Loucy (cell line): ENCODE results near the gene MUC5B.
"Not testable (repeated sequence)": the region's sequence is repeated elsewhere in the genome, so short reads cannot be mapped to it uniquely, and the experiment has no call there.

ENCODE experiments used
- H2AFZ ChIP-seq: fragments of 200-600 bp; sonication (generic); 2 replicates; pipeline ENCODE4 v1.6.0; 2016; ENCODE audit warnings: antibody characterized with exemption, mild to moderate bottlenecking, low read length, moderate library complexity
- H3F3A ChIP-seq: fragments of 200-600 bp; 2 replicates; pipeline ENCODE4 v1.6.0; 2016; ENCODE audit warnings: antibody characterized with exemption, low read depth, mild to moderate bottlenecking
- H3K27me3 ChIP-seq: fragments of 200-600 bp; sonication (generic); 2 replicates; pipeline ENCODE4 v1.6.1; 2014; ENCODE audit warnings: low read length, mild to moderate bottlenecking; ENCODE audit not compliant: insufficient read depth, poor library complexity, severe bottlenecking
- H3K36me3 ChIP-seq: fragments of 200-600 bp; sonication (generic); 2 replicates; pipeline ENCODE4 v1.6.1; 2016; ENCODE audit warnings: low read length; ENCODE audit not compliant: insufficient read depth
- H3K4me1 ChIP-seq: fragments of 200-600 bp; sonication (generic); 2 replicates; pipeline ENCODE4 v1.5.1; 2014; ENCODE audit warnings: low read length, mild to moderate bottlenecking; ENCODE audit not compliant: insufficient read depth, poor library complexity, severe bottlenecking
- H3K4me2 ChIP-seq: fragments of 200-600 bp; sonication (generic); 2 replicates; pipeline ENCODE4 v1.6.0; 2014; ENCODE audit warnings: antibody characterized with exemption, low read length, low read depth, mild to moderate bottlenecking; ENCODE audit not compliant: poor library complexity, severe bottlenecking
- H3K4me3 ChIP-seq: fragments of 200-600 bp; sonication (generic); 2 replicates; pipeline ENCODE4 v1.5.1; 2014; ENCODE audit warnings: low read length, mild to moderate bottlenecking, mixed read lengths; ENCODE audit not compliant: poor library complexity, severe bottlenecking
- H3K79me2 ChIP-seq: fragments of 200-600 bp; sonication (generic); 2 replicates; pipeline ENCODE4 v1.6.1; 2014; ENCODE audit warnings: low read length; ENCODE audit not compliant: insufficient read depth
- H3K9ac ChIP-seq: fragments of 200-600 bp; sonication (generic); 2 replicates; pipeline ENCODE4 v1.6.0; 2014; ENCODE audit warnings: mild to moderate bottlenecking, low read depth, low read length, moderate library complexity; ENCODE audit not compliant: poor library complexity, severe bottlenecking
- H3K9me2 ChIP-seq: fragments of 200-600 bp; sonication (generic); replicated peaks from 2 replicates; pipeline ENCODE4 v1.6.1; 2016; ENCODE audit warnings: low read depth, low read length, mixed read lengths
- H3K9me3 ChIP-seq: fragments of 200-600 bp; sonication (generic); 2 replicates; pipeline ENCODE4 v1.6.1; 2014; ENCODE audit warnings: mild to moderate bottlenecking, antibody characterized with exemption, low read length, low read depth; ENCODE audit not compliant: insufficient read depth
- H4K20me1 ChIP-seq: fragments of 200-600 bp; sonication (generic); 2 replicates; pipeline ENCODE4 v1.6.0; 2014; ENCODE audit warnings: antibody characterized with exemption, low read length, mild to moderate bottlenecking; ENCODE audit not compliant: insufficient read depth, poor library complexity, severe bottlenecking
- EZH2phosphoT487 ChIP-seq: fragments of 200-600 bp; IDR thresholded peaks from 2 replicates; pipeline ENCODE4 v1.6.1; 2018; ENCODE audit warnings: antibody characterized with exemption, mild to moderate bottlenecking, moderate library complexity, borderline replicate concordance
- TF ChIP-seq, protein P1 (sequence below): fragments of 200-600 bp; sonication (generic); conservative IDR thresholded peaks from 2 replicates; pipeline ENCODE4 v1.5.1; 2014; ENCODE audit warnings: mild to moderate bottlenecking, antibody characterized with exemption, low read length

The MUC5B gene, protein sequence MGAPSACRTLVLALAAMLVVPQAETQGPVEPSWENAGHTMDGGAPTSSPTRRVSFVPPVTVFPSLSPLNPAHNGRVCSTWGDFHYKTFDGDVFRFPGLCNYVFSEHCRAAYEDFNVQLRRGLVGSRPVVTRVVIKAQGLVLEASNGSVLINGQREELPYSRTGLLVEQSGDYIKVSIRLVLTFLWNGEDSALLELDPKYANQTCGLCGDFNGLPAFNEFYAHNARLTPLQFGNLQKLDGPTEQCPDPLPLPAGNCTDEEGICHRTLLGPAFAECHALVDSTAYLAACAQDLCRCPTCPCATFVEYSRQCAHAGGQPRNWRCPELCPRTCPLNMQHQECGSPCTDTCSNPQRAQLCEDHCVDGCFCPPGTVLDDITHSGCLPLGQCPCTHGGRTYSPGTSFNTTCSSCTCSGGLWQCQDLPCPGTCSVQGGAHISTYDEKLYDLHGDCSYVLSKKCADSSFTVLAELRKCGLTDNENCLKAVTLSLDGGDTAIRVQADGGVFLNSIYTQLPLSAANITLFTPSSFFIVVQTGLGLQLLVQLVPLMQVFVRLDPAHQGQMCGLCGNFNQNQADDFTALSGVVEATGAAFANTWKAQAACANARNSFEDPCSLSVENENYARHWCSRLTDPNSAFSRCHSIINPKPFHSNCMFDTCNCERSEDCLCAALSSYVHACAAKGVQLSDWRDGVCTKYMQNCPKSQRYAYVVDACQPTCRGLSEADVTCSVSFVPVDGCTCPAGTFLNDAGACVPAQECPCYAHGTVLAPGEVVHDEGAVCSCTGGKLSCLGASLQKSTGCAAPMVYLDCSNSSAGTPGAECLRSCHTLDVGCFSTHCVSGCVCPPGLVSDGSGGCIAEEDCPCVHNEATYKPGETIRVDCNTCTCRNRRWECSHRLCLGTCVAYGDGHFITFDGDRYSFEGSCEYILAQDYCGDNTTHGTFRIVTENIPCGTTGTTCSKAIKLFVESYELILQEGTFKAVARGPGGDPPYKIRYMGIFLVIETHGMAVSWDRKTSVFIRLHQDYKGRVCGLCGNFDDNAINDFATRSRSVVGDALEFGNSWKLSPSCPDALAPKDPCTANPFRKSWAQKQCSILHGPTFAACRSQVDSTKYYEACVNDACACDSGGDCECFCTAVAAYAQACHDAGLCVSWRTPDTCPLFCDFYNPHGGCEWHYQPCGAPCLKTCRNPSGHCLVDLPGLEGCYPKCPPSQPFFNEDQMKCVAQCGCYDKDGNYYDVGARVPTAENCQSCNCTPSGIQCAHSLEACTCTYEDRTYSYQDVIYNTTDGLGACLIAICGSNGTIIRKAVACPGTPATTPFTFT (N-terminal part only)

DNA sequence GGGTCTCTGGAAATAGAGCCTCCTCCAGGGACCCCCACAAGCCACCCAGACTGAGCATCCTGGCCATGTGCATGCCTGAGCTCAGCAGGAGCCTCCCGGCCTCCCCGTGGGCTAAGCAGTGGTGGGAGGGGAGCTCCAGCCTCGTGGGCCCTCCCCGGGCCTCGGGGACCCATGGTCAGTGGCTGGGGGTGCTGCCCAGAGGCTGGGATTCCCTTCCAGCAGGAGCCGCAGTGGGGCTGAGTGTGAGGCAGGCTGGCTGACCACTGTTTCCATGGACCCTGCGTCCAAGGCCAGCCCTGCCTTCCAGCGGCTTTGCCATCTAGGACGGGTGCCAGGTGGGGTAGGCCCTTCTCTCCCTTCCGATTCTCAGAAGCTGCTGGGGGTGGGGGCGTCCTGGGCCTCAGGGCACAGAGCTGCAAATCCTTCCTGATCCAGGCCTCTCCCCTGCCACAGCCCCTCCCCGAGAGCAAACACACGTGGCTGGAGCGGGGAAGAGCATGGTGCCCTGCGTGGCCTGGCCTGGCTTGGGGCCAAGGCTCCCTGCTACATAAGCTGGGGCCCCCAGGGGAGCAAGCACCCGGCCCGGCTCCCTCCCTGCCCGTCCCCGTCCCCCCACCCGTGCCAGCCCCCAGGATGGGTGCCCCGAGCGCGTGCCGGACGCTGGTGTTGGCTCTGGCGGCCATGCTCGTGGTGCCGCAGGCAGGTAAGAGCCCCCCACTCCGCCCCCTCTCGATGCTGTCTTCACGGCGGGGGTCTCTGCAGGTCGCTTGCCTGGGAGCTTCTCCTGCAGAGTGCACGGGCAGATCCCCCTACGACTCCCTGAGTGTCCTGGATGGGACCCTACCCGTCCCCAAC is at the start of gene MUC5B:
MUC5B (plus strand) TSS at position 576 of the 855 bp plus-strand sequence; CDS start at position 634, 58 bp downstream.
- H3K36me3 ChIP-seq, result no peaks in the 10 kb centered on the region
- no peaks in the 10 kb centered on the region for H3K9me2 ChIP-seq
- TF ChIP-seq, protein P1, sequence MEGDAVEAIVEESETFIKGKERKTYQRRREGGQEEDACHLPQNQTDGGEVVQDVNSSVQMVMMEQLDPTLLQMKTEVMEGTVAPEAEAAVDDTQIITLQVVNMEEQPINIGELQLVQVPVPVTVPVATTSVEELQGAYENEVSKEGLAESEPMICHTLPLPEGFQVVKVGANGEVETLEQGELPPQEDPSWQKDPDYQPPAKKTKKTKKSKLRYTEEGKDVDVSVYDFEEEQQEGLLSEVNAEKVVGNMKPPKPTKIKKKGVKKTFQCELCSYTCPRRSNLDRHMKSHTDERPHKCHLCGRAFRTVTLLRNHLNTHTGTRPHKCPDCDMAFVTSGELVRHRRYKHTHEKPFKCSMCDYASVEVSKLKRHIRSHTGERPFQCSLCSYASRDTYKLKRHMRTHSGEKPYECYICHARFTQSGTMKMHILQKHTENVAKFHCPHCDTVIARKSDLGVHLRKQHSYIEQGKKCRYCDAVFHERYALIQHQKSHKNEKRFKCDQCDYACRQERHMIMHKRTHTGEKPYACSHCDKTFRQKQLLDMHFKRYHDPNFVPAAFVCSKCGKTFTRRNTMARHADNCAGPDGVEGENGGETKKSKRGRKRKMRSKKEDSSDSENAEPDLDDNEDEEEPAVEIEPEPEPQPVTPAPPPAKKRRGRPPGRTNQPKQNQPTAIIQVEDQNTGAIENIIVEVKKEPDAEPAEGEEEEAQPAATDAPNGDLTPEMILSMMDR, result no peak
- no peak for TF ChIP-seq EZH2phosphoT487
- H3K9me3 ChIP-seq, result peaks cover 3% of the 10 kb centered on the region; the same call in 1 of the 2 replicates
- no peak within 1 kb of the TSS for H2AFZ ChIP-seq
- H3K4me3 ChIP-seq, result no peak within 1 kb of the TSS
- H3K9ac ChIP-seq, result no peak within 1 kb of the TSS
- H3K79me2 ChIP-seq, result no peaks in the 10 kb centered on the region
- H3K4me1 ChIP-seq, result no peaks in the 10 kb centered on the region
- H3K4me2 ChIP-seq, result no peak within 1 kb of the TSS
- H4K20me1 ChIP-seq, result no peaks in the 10 kb centered on the region
- H3K27me3 ChIP-seq, result no peaks in the 10 kb centered on the region
- H3F3A ChIP-seq, result no peaks in the 10 kb centered on the region

DNA sequence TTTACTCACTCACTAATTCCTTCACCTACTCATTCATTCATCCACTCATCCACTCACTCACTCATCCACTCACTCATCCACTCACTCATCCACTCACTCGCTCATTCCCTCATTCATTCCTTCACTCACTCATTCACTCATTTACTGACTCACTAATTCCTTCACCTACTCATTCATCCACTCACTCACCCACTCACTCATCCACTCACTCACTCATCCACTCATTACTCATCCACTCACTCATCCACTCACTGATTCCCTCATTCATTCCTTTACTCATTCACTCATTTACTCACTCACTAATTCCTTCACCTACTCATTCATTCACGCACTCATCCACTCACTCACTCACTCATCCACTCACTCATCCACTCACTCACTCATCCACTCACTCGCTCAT is 49.5 kb upstream of the MUC5B start:
- not testable (repeated sequence) for H3K9me2 ChIP-seq, H3K36me3 ChIP-seq, H3K4me1 ChIP-seq, H3K79me2 ChIP-seq, H3K27me3 ChIP-seq, H3K4me3 ChIP-seq, H3F3A ChIP-seq, H3K4me2 ChIP-seq, H4K20me1 ChIP-seq, H3K9ac ChIP-seq, H2AFZ ChIP-seq
- peaks cover 14% of the 10 kb centered on the region; the same call in 1 of the 2 replicates for H3K9me3 ChIP-seq

DNA sequence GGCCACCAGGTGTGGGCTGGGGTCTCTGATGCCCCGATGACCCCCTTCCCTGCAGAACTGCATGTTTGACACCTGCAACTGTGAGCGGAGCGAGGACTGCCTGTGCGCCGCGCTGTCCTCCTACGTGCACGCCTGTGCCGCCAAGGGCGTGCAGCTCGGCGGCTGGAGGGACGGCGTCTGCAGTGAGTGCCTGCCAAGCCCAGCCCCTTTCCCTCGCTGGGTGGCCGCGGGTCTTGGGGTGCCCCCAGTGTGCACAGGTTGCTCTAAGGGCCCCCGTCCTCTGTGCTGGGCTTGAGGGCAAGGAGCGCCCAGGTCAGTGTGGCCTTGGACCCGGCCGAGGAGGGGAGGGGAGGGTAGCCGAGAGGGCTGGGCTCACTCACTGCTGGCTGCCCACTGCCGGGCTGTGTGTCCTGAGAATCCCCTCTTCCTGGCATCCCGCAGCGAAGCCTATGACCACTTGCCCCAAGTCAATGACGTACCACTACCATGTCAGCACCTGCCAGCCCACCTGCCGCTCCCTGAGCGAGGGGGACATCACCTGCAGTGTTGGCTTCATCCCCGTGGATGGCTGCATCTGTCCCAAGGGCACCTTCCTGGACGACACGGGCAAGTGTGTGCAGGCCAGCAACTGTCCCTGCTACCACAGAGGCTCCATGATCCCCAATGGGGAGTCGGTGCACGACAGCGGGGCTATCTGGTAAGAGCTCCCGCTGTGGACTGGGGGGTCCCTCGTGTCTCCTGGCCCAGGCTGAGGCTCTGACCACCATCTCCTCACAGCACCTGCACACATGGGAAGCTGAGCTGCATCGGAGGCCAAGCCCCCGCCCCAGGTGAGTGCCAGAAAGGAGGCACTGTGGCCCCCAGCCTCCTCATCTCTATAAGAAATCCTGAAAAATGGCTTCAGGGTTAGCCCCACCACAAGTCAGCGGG is 48.2 kb upstream of the MUC5B start:
- no peaks in the 10 kb centered on the region for H3F3A ChIP-seq
- no peaks in the 10 kb centered on the region for H4K20me1 ChIP-seq
- peaks cover 14% of the 10 kb centered on the region; the same call in 1 of the 2 replicates for H3K9me3 ChIP-seq
- H3K4me1 ChIP-seq, result no peaks in the 10 kb centered on the region
- H3K4me3 ChIP-seq, result no peak overlapping the region
- TF ChIP-seq, protein P1, result no peak
- no peak for TF ChIP-seq EZH2phosphoT487
- no peak overlapping the region for H2AFZ ChIP-seq
- no peaks in the 10 kb centered on the region for H3K79me2 ChIP-seq
- H3K4me2 ChIP-seq, result no peak overlapping the region
- no peaks in the 10 kb centered on the region for H3K27me3 ChIP-seq
- H3K9ac ChIP-seq, result no peak overlapping the region
- no peaks in the 10 kb centered on the region for H3K9me2 ChIP-seq
- H3K36me3 ChIP-seq, result no peaks in the 10 kb centered on the region
